H1 (cell line): ENCODE results near the gene STXBP4. TPM values are rescaled to one million over a fixed set of nuclear protein-coding genes. Genes with fewer than 3 reads are reported as not detected.

ENCODE experiments used
- CTCF ChIA-PET: fragments of 300-600 bp; sonication (Branson Sonifier 250); formaldehyde crosslinking; loops from one replicate; lab custom pipeline; 2021; ENCODE audit not compliant: partially characterized antibody; lab: Charles Lee
- POLR2A ChIA-PET: fragments of 300-600 bp; sonication (Branson Sonifier 250); formaldehyde crosslinking; loops from one replicate; lab custom pipeline; 2021; ENCODE audit warnings: inconsistent platforms; ENCODE audit not compliant: partially characterized antibody; lab: Charles Lee
- DNase-seq, 2 experiments: peaks; one replicate each; pipeline versions ENCODE4 v3.0.0 to v3.0.0-alpha.2; 2010 to 2022; ENCODE audit warnings: low spot score in 2 of 2, low read depth in 1 of 2, mixed read lengths in 1 of 2
- FAIRE-seq: peaks from 2 replicates; lab custom pipeline; 2011; peaks lifted over from hg19 to GRCh38; lab: Jason Lieb, UNC
- H2AFZ ChIP-seq: 2 replicates; pipeline ENCODE4 v1.8.1; 2012; ENCODE audit warnings: low read length, inconsistent platforms
- H2AK5ac ChIP-seq: 2 replicates; pipeline ENCODE4 v1.6.1; 2013; ENCODE audit warnings: low read depth, low read length
- H2BK120ac ChIP-seq: replicated peaks from 2 replicates; pipeline ENCODE3; 2013; ENCODE audit warnings: low read depth, low read length, inconsistent platforms
- H2BK12ac ChIP-seq: 2 replicates; pipeline ENCODE4 v1.6.1; 2013; ENCODE audit warnings: low read depth, low read length
- H2BK15ac ChIP-seq: 2 replicates; pipeline ENCODE4 v1.6.1; 2013; ENCODE audit warnings: low read length
- H2BK20ac ChIP-seq: 2 replicates; pipeline ENCODE4 v1.6.1; 2013; ENCODE audit warnings: low read length
- H2BK5ac ChIP-seq: 2 replicates; pipeline ENCODE4 v1.6.1; 2013; ENCODE audit warnings: low read depth, low read length
- H3K14ac ChIP-seq: 2 replicates; pipeline ENCODE4 v1.6.1; 2013; ENCODE audit warnings: inconsistent platforms; ENCODE audit not compliant: insufficient read length
- H3K18ac ChIP-seq: 2 replicates; pipeline ENCODE4 v1.6.1; 2013; ENCODE audit warnings: low read length; ENCODE audit errors: extremely low read depth
- H3K23ac ChIP-seq: 2 replicates; pipeline ENCODE4 v1.6.1; 2013; ENCODE audit warnings: inconsistent platforms; ENCODE audit not compliant: insufficient read length
- H3K23me2 ChIP-seq: 2 replicates; pipeline ENCODE4 v1.6.1; 2013; ENCODE audit warnings: low read depth, low read length
- H3K27ac ChIP-seq: 2 replicates; pipeline ENCODE4 v1.6.1; 2011; ENCODE audit warnings: low read depth, low read length, inconsistent platforms
- H3K27me3 ChIP-seq, 4 experiments: replicated peaks in 1 of 4; 1 replicate in 1 of 4; 2 replicates in 3 of 4; pipeline versions ENCODE4 v1.6.1 to v1.8.1; 2011 to 2013; ENCODE audit warnings: low read length in 3 of 4, mild to moderate bottlenecking in 3 of 4, inconsistent platforms in 2 of 4, mixed read lengths in 2 of 4, moderate library complexity in 1 of 4; ENCODE audit not compliant: control insufficient read depth in 3 of 4, insufficient read depth in 3 of 4; ENCODE audit errors: extremely low read depth in 1 of 4
- H3K36me3 ChIP-seq, 4 experiments: 2 replicates each; pipeline versions ENCODE4 v1.6.1 to v1.8.1; 2011 to 2013; ENCODE audit warnings: mild to moderate bottlenecking in 4 of 4, low read length in 3 of 4, moderate library complexity in 2 of 4, control low read depth in 1 of 4, inconsistent platforms in 1 of 4; ENCODE audit not compliant: insufficient read depth in 4 of 4, control insufficient read depth in 2 of 4
- H3K4ac ChIP-seq: replicated peaks from 2 replicates; pipeline ENCODE3; 2013; ENCODE audit warnings: low read length, low read depth, mixed read lengths, inconsistent platforms; ENCODE audit not compliant: insufficient read length
- H3K4me1 ChIP-seq, 4 experiments: replicated peaks in 1 of 4; 1 replicate in 1 of 4; 2 replicates in 3 of 4; pipeline versions ENCODE4 v1.6.1 to v1.8.1; 2011 to 2013; ENCODE audit warnings: low read length in 3 of 4, inconsistent platforms in 2 of 4, mixed read lengths in 1 of 4; ENCODE audit not compliant: insufficient read depth in 4 of 4, control insufficient read depth in 3 of 4
- H3K4me2 ChIP-seq, 2 experiments: 2 replicates each; pipeline versions ENCODE4 v1.6.1 to v1.8.1; 2011 to 2013; ENCODE audit warnings: low read depth in 2 of 2, low read length in 2 of 2, control low read depth in 1 of 2, inconsistent platforms in 1 of 2, mild to moderate bottlenecking in 1 of 2; ENCODE audit not compliant: insufficient read depth in 1 of 2
- H3K4me3 ChIP-seq, 4 experiments: fragments of 200-600, 300-600 bp in 1 of 4; sonication (generic), shearing (Covaris generic), sonication (Bioruptor Twin) in 1 of 4; 2 replicates each; pipeline versions ENCODE4 v1.5.1 to v1.8.1; 2011 to 2016; ENCODE audit warnings: low read length in 4 of 4, low read depth in 3 of 4, control low read depth in 2 of 4, inconsistent platforms in 2 of 4, mild to moderate bottlenecking in 2 of 4, mixed read lengths in 1 of 4, moderate library complexity in 1 of 4; ENCODE audit not compliant: insufficient read depth in 2 of 4; ENCODE audit errors: extremely low read depth in 1 of 4
- H3K56ac ChIP-seq: replicated peaks from 2 replicates; pipeline ENCODE3; 2013; ENCODE audit warnings: low read depth, mild to moderate bottlenecking, mixed read lengths, low read length, inconsistent platforms; ENCODE audit not compliant: insufficient read length
- H3K79me1 ChIP-seq: 2 replicates; pipeline ENCODE4 v1.6.1; 2013; ENCODE audit warnings: low read depth, low read length, control low read depth
- H3K79me2 ChIP-seq, 2 experiments: 2 replicates each; pipeline versions ENCODE4 v1.6.1 to v1.8.1; 2012 to 2013; ENCODE audit warnings: low read length in 2 of 2, mild to moderate bottlenecking in 2 of 2, inconsistent platforms in 1 of 2; ENCODE audit not compliant: insufficient read depth in 2 of 2, control insufficient read depth in 1 of 2
- H3K9ac ChIP-seq, 4 experiments: replicated peaks in 1 of 4; 1 replicate in 1 of 4; 2 replicates in 3 of 4; pipeline versions ENCODE4 v1.6.1 to v1.8.1; 2011 to 2013; ENCODE audit warnings: low read depth in 3 of 4, low read length in 3 of 4, control low read depth in 2 of 4, mild to moderate bottlenecking in 2 of 4, moderate library complexity in 2 of 4, inconsistent platforms in 1 of 4; ENCODE audit errors: extremely low read depth in 1 of 4
- H3K9me3 ChIP-seq, 2 experiments: 2 replicates each; pipeline versions ENCODE4 v1.6.1 to v1.8.1; 2012 to 2013; ENCODE audit warnings: mild to moderate bottlenecking in 2 of 2, moderate library complexity in 2 of 2, control low read depth in 1 of 2, inconsistent platforms in 1 of 2, low read depth in 1 of 2, low read length in 1 of 2, mixed read lengths in 1 of 2; ENCODE audit not compliant: insufficient read depth in 2 of 2
- H4K20me1 ChIP-seq, 2 experiments: replicated peaks in 1 of 2; 2 replicates each; pipeline versions ENCODE3 to v1.8.1; 2011 to 2013; ENCODE audit warnings: inconsistent platforms in 2 of 2, low read length in 2 of 2, mild to moderate bottlenecking in 1 of 2; ENCODE audit not compliant: insufficient read depth in 2 of 2, control insufficient read depth in 1 of 2
- H4K5ac ChIP-seq: 2 replicates; pipeline ENCODE4 v1.6.1; 2013; ENCODE audit warnings: low read length, low read depth, mixed read lengths, inconsistent platforms; ENCODE audit not compliant: insufficient read length
- H4K8ac ChIP-seq: 2 replicates; pipeline ENCODE4 v1.8.0; 2013; ENCODE audit warnings: mild to moderate bottlenecking, moderate library complexity, low read length, inconsistent platforms; ENCODE audit not compliant: insufficient read depth; ENCODE audit errors: extremely low read depth
- H4K91ac ChIP-seq: replicated peaks from 2 replicates; pipeline ENCODE3; 2013; ENCODE audit warnings: low read length, mixed read lengths, inconsistent platforms; ENCODE audit not compliant: insufficient read length
- FOSL1 ChIP-seq: IDR thresholded peaks from 2 replicates; pipeline ENCODE4 v1.6.1; 2011; ENCODE audit warnings: mild to moderate bottlenecking, low read depth, low read length, moderate library complexity; ENCODE audit not compliant: insufficient read depth
- GTF2F1 ChIP-seq: IDR thresholded peaks from 2 replicates; pipeline ENCODE4 v1.6.1; 2012; ENCODE audit warnings: low read depth, low read length, improper control_type of control experiment, borderline replicate concordance
- JUN ChIP-seq: IDR thresholded peaks from 2 replicates; pipeline ENCODE4 v1.6.1; 2011; ENCODE audit warnings: low read depth, mild to moderate bottlenecking, improper control_type of control experiment, low read length
- RFX5 ChIP-seq: IDR thresholded peaks from 2 replicates; pipeline ENCODE4 v1.6.1; 2011; ENCODE audit warnings: low read depth, low read length, improper control_type of control experiment, borderline replicate concordance
- TAF7 ChIP-seq: optimal IDR thresholded peaks from 2 replicates; pipeline ENCODE3; 2011; ENCODE audit warnings: low read depth, mild to moderate bottlenecking, inconsistent platforms, low read length, moderate library complexity, borderline replicate concordance
- TCF12 ChIP-seq: IDR thresholded peaks from 2 replicates; pipeline ENCODE4 v1.6.1; 2011; ENCODE audit warnings: low read depth, mild to moderate bottlenecking, low read length
- WGBS, 2 experiments: shearing (Covaris generic) in 1 of 2; methylation state at CpG; one replicate each; pipeline versions ENCODE4 v1.1.6 to v1.1.7; 2013 to 2015; ENCODE audit warnings: low lambda C conversion rate in 2 of 2, mixed read lengths in 2 of 2, inconsistent platforms in 1 of 2, low coverage in 1 of 2, missing lambda C conversion rate in 1 of 2; ENCODE audit not compliant: insufficient replicate concordance in 2 of 2, insufficient coverage in 1 of 2, insufficient read length in 1 of 2; ENCODE audit errors: extremely low coverage in 1 of 2, missing lambda C conversion rate in 1 of 2; 5-methylcytosine and 5-hydroxymethylcytosine counted together
- polyA plus RNA-seq, 7 experiments: library from polyadenylated mRNA; depleted of rRNA in 3 of 7; stranded (reverse) in 5 of 7; unstranded in 2 of 7; fragments of >200 nt in 5 of 7; fragments of 200-250 nt in 2 of 7; gene quantifications; 1 replicate in 5 of 7; 2 replicates in 1 of 7; 4 replicates in 1 of 7; pipeline versions ENCODE4 v1.2.1 to v1.2.3, GENCODE V29; 2011 to 2013; ENCODE audit warnings: missing spikeins in 2 of 7, mixed read lengths in 2 of 7
- total RNA-seq: library from RNA; stranded (reverse); fragmentation: NEBNext Ultra II Directional; extraction: Animal tissue kit (Norgen Biotek cat#: 25700); gene quantifications from 2 replicates; pipeline ENCODE4 v1.2.1, GENCODE V29; 2021

Gene STXBP4
- total and polyA plus RNA-seq, 2 of the 8 experiments (the other 6 are each of a cell fraction or from before 2014, with no cell fraction given) = 3.2 to 18.5 TPM

DNA sequence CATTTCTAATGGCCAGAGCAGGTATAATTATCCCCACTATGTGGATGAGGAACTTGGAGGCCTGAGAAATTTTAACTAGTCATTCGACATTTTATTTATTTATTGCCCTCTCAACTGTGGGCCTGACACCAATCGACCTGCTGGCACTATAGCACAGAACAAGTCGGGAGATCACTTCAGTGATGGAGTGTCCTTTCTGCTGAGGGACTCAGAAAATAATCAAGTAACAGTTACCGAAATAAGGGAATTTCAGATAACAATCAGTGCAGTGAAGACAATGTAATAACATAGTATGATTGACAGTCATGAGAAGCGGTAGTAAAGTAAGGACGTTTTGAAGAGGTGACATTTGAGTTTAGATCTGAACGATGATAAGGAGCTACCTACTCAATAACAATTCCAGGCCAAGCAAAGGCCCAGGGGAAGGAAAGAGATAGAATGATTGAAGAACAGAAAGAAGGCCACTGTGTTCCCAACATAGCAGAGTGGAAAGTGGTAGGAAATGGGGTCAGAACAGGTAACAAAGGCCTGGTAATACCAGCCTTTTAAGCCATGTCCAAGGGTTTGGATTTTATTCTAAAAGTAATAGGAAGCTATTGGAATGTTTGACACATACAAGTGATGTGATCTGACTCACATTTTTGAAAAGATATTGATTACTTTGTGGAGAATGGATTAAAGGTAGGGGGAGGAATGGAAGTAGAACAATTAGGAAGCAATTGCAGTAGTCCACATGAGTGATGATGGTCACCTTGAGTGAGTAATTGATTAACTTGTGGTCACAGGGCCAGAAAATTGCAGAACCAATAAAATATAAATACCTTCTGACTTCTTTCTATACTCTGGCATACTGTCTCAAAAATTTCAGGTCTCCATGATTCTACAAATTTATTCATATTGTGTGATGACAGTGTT lies 1.4 kb downstream of the STXBP4 start:
- Histone ChIP-seq H3K9me3 (no peaks in the 10 kb centered on the region), H2BK20ac (no peak overlapping the region), H2BK5ac (no peak overlapping the region), H2AK5ac (no peak overlapping the region), H3K9ac (no peak overlapping the region; a peak in 1 of 7 replicates), H2AFZ (no peak overlapping the region), H4K20me1 (peaks cover 0 to 2% of the 10 kb centered on the region in 2 experiments), H2BK15ac (no peak overlapping the region), H3K79me2 (peaks cover 2 to 82% of the 10 kb centered on the region in 2 experiments; a peak in 3 of 4 replicates), H3K27me3 (no peaks in the 10 kb centered on the region), H2BK12ac (no peak overlapping the region), H4K8ac (no peak overlapping the region), H3K4ac (no peak overlapping the region), H3K4me1 (peaks cover 0 to 8% (median 0%) of the 10 kb centered on the region in 4 experiments; a peak in 2 of 7 replicates), H3K56ac (no peak overlapping the region), H3K4me2 (peak overlapping the region; percentile 78 to 83), H4K5ac (no peak overlapping the region), H3K23me2 (peaks cover 7% of the 10 kb centered on the region; the same call in 1 of the 2 replicates), H3K79me1 (peaks cover 5% of the 10 kb centered on the region; the same call in 1 of the 2 replicates), H2BK120ac (no peak overlapping the region), H3K18ac (no peak overlapping the region), H4K91ac (no peak overlapping the region), H3K36me3 (peaks cover 0 to 3% (median 1%) of the 10 kb centered on the region in 4 experiments; a peak in 2 of 8 replicates), H3K23ac (no peak overlapping the region), H3K27ac (no peak overlapping the region), H3K4me3 (peak overlapping the region; percentile 85 to 96 (median 89)), H3K14ac (no peak overlapping the region)
- FAIRE-seq = no peak
- TF ChIP-seq JUN = no peak
- TF ChIP-seq TAF7 = no peak
- no peak for TF ChIP-seq GTF2F1
- TF ChIP-seq RFX5 = no peak
- no peak for TF ChIP-seq FOSL1
- no peak for TF ChIP-seq TCF12
- ChIA-PET POLR2A (interaction anchor here (0.8 to 1.3 kb wide), 4 partner anchors 10 to 56 kb away, joined by 3 to 6 read pairs (median 4); no protein-coding TSS in a partner anchor), CTCF (interaction anchor here (1.4 kb wide), 1 partner anchor 23 kb away, joined by 3 read pairs; no protein-coding TSS in a partner anchor)
- DNase-seq = no peak
- WGBS, 2 experiments = 85% methylated on average over 7 of the region's 7 CpGs; no CpG with 5 or more reads in 1 of the 2 experiments
